Trophoblast cell (in vitro differentiated cells and primary cell): Measurements from ENCODE around the gene OPA3.
"Not testable (repeated sequence)": the region's sequence is repeated elsewhere in the genome, so short reads cannot be mapped to it uniquely, and the experiment has no call there.

ENCODE experiments used
- DNase-seq, 2 donors: peaks; one replicate each; pipeline ENCODE4 v3.0.0-alpha.2; 2016
- H2AFZ ChIP-seq: 2 replicates; pipeline ENCODE4 v1.6.1; 2013; ENCODE audit warnings: low read length, moderate library complexity, mild to moderate bottlenecking; ENCODE audit not compliant: insufficient read depth, poor library complexity
- H2AK5ac ChIP-seq: 2 replicates; pipeline ENCODE4 v1.6.1; 2013; ENCODE audit warnings: mild to moderate bottlenecking, low read length
- H2BK120ac ChIP-seq: 2 replicates; pipeline ENCODE4 v1.6.1; 2013; ENCODE audit warnings: low read length, mild to moderate bottlenecking, moderate library complexity; ENCODE audit not compliant: insufficient read depth, poor library complexity
- H2BK12ac ChIP-seq: 2 replicates; pipeline ENCODE4 v1.6.1; 2013; ENCODE audit warnings: mild to moderate bottlenecking, low read length, moderate library complexity
- H2BK5ac ChIP-seq: 2 replicates; pipeline ENCODE4 v1.6.1; 2013; ENCODE audit warnings: low read length, low read depth, moderate library complexity, mild to moderate bottlenecking; ENCODE audit not compliant: poor library complexity
- H3K14ac ChIP-seq: 2 replicates; pipeline ENCODE4 v1.6.1; 2013; ENCODE audit warnings: mild to moderate bottlenecking, low read length
- H3K18ac ChIP-seq: 2 replicates; pipeline ENCODE4 v1.6.1; 2013; ENCODE audit warnings: mild to moderate bottlenecking, low read length
- H3K23ac ChIP-seq: 2 replicates; pipeline ENCODE4 v1.6.1; 2013; ENCODE audit warnings: low read length
- H3K27ac ChIP-seq: 2 replicates; pipeline ENCODE4 v1.5.1; 2013; ENCODE audit warnings: low read depth, mild to moderate bottlenecking, inconsistent platforms, low read length, moderate library complexity
- H3K27me3 ChIP-seq: 2 replicates; pipeline ENCODE4 v1.6.1; 2013; ENCODE audit warnings: inconsistent platforms, mild to moderate bottlenecking, low read length, moderate library complexity; ENCODE audit not compliant: insufficient read depth
- H3K36me3 ChIP-seq, 2 experiments: 1 replicate in 1 of 2; 2 replicates in 1 of 2; pipeline ENCODE4 v1.6.1; 2013; ENCODE audit warnings: low read length in 2 of 2, mild to moderate bottlenecking in 2 of 2, moderate library complexity in 1 of 2; ENCODE audit not compliant: insufficient read depth in 2 of 2, control insufficient read depth in 1 of 2
- H3K4ac ChIP-seq: 2 replicates; pipeline ENCODE4 v1.6.1; 2013; ENCODE audit warnings: low read depth, mild to moderate bottlenecking, low read length, moderate library complexity
- H3K4me1 ChIP-seq, 2 experiments: 1 replicate in 1 of 2; 2 replicates in 1 of 2; pipeline ENCODE4 v1.6.1; 2013; ENCODE audit warnings: low read length in 2 of 2, mild to moderate bottlenecking in 2 of 2, moderate library complexity in 1 of 2; ENCODE audit not compliant: insufficient read depth in 2 of 2, control insufficient read depth in 1 of 2
- H3K4me2 ChIP-seq: 2 replicates; pipeline ENCODE4 v1.6.1; 2013; ENCODE audit warnings: inconsistent platforms, mild to moderate bottlenecking, low read length, moderate library complexity
- H3K4me3 ChIP-seq: 2 replicates; pipeline ENCODE4 v1.5.1; 2013; ENCODE audit warnings: mild to moderate bottlenecking, low read depth, low read length, inconsistent platforms
- H3K79me1 ChIP-seq: one replicate; pipeline ENCODE4 v1.6.1; 2013; ENCODE audit warnings: low read length
- H3K79me2 ChIP-seq: 2 replicates; pipeline ENCODE4 v1.6.1; 2013; ENCODE audit warnings: low read length, mild to moderate bottlenecking; ENCODE audit not compliant: control insufficient read depth, insufficient read depth, poor library complexity
- H3K9ac ChIP-seq: 2 replicates; pipeline ENCODE4 v1.6.1; 2013; ENCODE audit warnings: mild to moderate bottlenecking, low read length
- H3K9me3 ChIP-seq: 2 replicates; pipeline ENCODE4 v1.6.1; 2013; ENCODE audit warnings: low read depth, mild to moderate bottlenecking, control low read depth, inconsistent platforms, low read length; ENCODE audit not compliant: insufficient read depth
- H4K12ac ChIP-seq: 2 replicates; pipeline ENCODE4 v1.6.1; 2013; ENCODE audit warnings: low read depth, mild to moderate bottlenecking, low read length, moderate library complexity
- H4K8ac ChIP-seq: 2 replicates; pipeline ENCODE4 v1.6.1; 2013; ENCODE audit warnings: low read depth, mild to moderate bottlenecking, low read length, moderate library complexity
- H4K91ac ChIP-seq: one replicate; pipeline ENCODE4 v1.6.1; 2013; ENCODE audit warnings: low read depth, mild to moderate bottlenecking, low read length, moderate library complexity
- WGBS: extraction: QIAGEN DNeasy Blood & Tissue Kit; methylation state at CpG from one replicate; pipeline ENCODE4 v1.1.7; 2013; ENCODE audit warnings: missing lambda C conversion rate; ENCODE audit not compliant: insufficient read length, insufficient coverage; ENCODE audit errors: extremely low coverage; 5-methylcytosine and 5-hydroxymethylcytosine counted together

Gene OPA3

DNA sequence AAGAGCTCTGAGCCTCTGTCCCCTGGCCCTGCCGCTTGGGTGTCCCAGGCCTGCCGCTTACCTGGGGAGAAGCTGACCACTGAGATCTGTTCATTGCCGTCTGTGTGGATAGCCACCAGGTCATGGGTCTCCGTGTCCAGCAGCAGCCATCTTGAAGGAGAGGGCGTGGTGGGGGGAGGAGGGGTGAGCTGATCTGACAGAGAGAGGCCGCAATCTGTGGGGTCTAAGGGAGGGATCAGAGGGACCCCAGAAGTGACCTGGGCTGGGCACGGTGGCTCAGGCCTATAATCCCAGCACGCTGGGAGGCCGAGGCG lies 32.1 kb upstream of the OPA3 start:
- H4K8ac ChIP-seq = peak overlapping the region; percentile 12
- peak overlapping the region; percentile 41 for H3K4me3 ChIP-seq
- no peaks in the 10 kb centered on the region for H3K79me2 ChIP-seq
- peak overlapping the region; percentile 60 for H3K4me2 ChIP-seq
- DNase-seq = no peak
- no peak overlapping the region for H2BK12ac ChIP-seq
- no peak overlapping the region for H3K18ac ChIP-seq
- no peak overlapping the region for H2AK5ac ChIP-seq
- H4K12ac ChIP-seq = no peak overlapping the region
- no peak overlapping the region for H3K23ac ChIP-seq
- H3K27me3 ChIP-seq = no peaks in the 10 kb centered on the region
- no peak overlapping the region for H4K91ac ChIP-seq
- H3K27ac ChIP-seq = no peak overlapping the region
- H2BK5ac ChIP-seq = no peak overlapping the region
- no peak overlapping the region for H2BK120ac ChIP-seq
- no peak overlapping the region for H3K9ac ChIP-seq
- peaks cover 2% of the 10 kb centered on the region for H3K9me3 ChIP-seq
- H3K36me3 ChIP-seq = peaks cover 42 to 48% of the 10 kb centered on the region in 2 experiments
- H2AFZ ChIP-seq = no peak overlapping the region
- peaks cover 0 to 8% of the 10 kb centered on the region in 2 experiments for H3K4me1 ChIP-seq
- H3K4ac ChIP-seq = no peak overlapping the region
- no CpG with 5 or more reads among the region's 10 CpGs for whole genome bisulfite sequencing
- H3K79me1 ChIP-seq = no peaks in the 10 kb centered on the region
- no peak overlapping the region for H3K14ac ChIP-seq

DNA sequence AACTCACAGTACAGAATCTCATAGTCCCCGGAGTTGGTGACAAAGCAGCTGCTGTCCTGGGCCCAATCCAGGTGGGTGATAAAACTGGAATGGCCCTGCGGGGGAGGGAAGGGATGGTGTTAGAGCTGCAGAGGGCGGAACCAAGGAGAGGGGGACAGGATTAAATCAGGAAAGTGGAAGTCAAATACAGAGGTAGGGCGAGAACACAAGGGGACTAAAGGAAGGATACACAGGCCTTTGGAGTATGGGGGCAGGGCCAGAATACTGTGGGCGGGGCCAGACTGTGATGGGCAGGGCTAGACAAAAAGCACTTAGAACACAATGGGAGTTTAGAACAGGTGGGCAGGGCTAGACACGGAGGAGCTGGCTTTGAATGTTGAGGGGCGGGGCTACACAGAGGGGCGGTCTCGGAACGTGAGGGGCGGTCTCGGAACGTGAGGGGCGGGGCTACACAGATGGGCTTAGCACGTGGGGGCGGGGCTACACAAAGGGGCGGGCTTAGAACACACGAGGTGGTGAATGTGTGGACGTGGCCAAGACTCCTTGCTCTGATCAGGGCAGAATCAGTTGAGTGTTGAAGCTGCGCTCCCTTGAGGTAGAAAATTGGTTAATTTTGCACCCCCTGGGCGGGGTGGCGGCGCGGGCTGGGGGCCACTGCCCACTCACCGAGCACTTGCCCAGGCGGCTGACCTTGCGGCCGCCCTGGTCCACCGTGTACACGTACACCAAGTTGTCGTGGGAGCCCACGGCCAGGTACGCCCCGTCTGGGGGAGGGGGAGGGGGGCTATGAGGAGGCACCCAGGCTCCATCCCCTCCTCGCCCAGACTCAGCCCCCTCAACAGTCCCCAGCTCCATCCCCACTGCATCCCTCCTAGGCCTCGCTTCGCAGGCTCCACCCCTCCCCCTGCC lies 31.4 kb upstream of the OPA3 start:
- Histone ChIP-seq H2BK12ac (no peak overlapping the region), H3K14ac (peak overlapping the region; percentile 33), H2BK5ac (no peak overlapping the region), H3K4ac (no peak overlapping the region), H3K18ac (no peak overlapping the region), H3K23ac (no peak overlapping the region), H3K9me3 (peaks cover 2% of the 10 kb centered on the region), H2BK120ac (no peak overlapping the region), H3K79me1 (no peaks in the 10 kb centered on the region), H4K8ac (peak overlapping the region; percentile 82), H3K27ac (peak overlapping the region; percentile 53), H3K9ac (no peak overlapping the region), H3K4me1 (peaks cover 0 to 8% of the 10 kb centered on the region in 2 experiments), H2AFZ (peak overlapping the region; percentile 7), H4K12ac (no peak overlapping the region), H3K36me3 (peaks cover 38 to 43% of the 10 kb centered on the region in 2 experiments), H4K91ac (no peak overlapping the region), H3K4me3 (peak overlapping the region; percentile 41), H3K27me3 (no peaks in the 10 kb centered on the region), H2AK5ac (no peak overlapping the region), H3K79me2 (no peaks in the 10 kb centered on the region), H3K4me2 (peak overlapping the region; percentile 60)
- WGBS = no CpG with 5 or more reads among the region's 37 CpGs
- DNase-seq = peak; percentile 90 to 93

DNA sequence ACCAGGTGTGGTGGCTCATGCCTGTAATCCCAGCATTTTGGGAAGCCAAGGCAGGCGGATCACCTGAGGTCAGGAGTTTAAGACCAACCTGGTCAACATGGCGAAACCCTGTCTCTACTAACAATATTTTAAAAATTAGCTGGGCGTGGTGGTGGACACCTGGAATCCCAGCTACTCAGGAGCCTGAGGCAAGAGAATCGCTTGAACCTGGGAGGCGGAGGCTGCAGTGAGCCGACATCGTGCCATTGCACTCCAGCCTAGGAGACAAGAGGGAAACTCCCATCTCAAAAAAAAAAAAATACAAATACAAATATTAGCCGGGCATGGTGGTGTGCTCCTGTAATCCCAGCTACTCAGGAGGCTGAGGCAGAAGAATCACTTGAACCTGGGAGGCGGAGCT lies 30.5 kb upstream of the OPA3 start:
- not testable (repeated sequence) for H3K14ac ChIP-seq, H4K8ac ChIP-seq, H3K27ac ChIP-seq, H3K27me3 ChIP-seq, H3K9ac ChIP-seq, H4K12ac ChIP-seq, H4K91ac ChIP-seq, H3K79me1 ChIP-seq, H3K18ac ChIP-seq, H3K79me2 ChIP-seq, H3K9me3 ChIP-seq, H2AFZ ChIP-seq, H3K4ac ChIP-seq, H3K4me3 ChIP-seq, H2BK5ac ChIP-seq, H3K4me1 ChIP-seq, H2BK120ac ChIP-seq, H3K23ac ChIP-seq, H2AK5ac ChIP-seq, H3K4me2 ChIP-seq, H2BK12ac ChIP-seq
- DNase-seq = peak; percentile 79
- peaks cover 35 to 38% of the 10 kb centered on the region in 2 experiments for H3K36me3 ChIP-seq
- WGBS = no CpG with 5 or more reads among the region's 9 CpGs

DNA sequence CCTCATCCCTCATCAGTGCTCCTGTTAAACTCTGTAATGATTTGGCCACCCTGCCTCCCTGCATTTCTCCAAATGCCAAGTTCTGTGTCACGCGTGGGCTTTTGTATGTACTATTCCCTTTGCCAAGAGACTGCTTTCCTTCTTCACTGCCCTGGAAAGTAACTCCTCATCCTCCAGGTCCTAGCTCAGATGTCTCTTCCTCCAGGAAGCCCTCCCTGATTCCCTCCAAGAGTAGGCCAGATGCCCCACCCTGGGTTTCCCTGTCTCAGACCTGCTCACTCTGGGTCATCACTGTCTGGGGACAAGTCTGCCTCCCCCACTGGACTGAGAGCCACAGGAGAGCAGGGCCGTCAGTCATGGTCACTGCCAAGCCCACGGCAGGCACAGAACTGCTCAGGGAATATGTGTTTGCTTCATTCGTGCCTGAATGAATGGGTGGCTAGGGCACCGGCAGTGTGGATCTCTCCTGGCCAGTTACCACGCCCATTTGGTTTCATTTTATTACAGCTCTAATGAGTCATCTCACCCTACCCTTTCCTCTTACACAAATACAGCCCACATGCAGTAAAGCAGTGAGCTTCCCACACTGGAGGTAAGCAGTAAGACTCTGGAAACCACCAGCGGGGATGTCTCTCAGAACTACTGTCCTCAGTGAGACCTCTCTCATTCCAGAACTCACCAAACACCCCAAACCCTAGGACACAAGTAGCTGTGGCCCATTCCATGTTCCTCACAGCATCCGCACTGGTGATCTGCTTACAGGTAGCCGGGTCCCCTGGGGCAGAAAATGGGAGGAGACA lies 29.5 kb upstream of the OPA3 start:
- no peak overlapping the region for H3K18ac ChIP-seq
- peak overlapping the region; percentile 5 for H3K23ac ChIP-seq
- H3K14ac ChIP-seq = no peak overlapping the region
- H4K12ac ChIP-seq = no peak overlapping the region
- no peak overlapping the region for H3K4me3 ChIP-seq
- H3K36me3 ChIP-seq = peaks cover 36% of the 10 kb centered on the region in 2 experiments
- peaks cover 4% of the 10 kb centered on the region for H3K9me3 ChIP-seq
- no CpG with 5 or more reads among the region's 10 CpGs for WGBS
- no peak overlapping the region for H2BK12ac ChIP-seq
- H3K79me1 ChIP-seq = no peaks in the 10 kb centered on the region
- DNase-seq = peak; percentile 85 to 87
- no peak overlapping the region for H4K8ac ChIP-seq
- H2BK120ac ChIP-seq = no peak overlapping the region
- H2BK5ac ChIP-seq = no peak overlapping the region
- H4K91ac ChIP-seq = no peak overlapping the region
- no peaks in the 10 kb centered on the region for H3K27me3 ChIP-seq
- H3K9ac ChIP-seq = no peak overlapping the region
- H3K79me2 ChIP-seq = no peaks in the 10 kb centered on the region
- no peak overlapping the region for H3K27ac ChIP-seq
- H3K4ac ChIP-seq = no peak overlapping the region
- no peak overlapping the region for H2AK5ac ChIP-seq
- no peak overlapping the region for H2AFZ ChIP-seq
- no peak overlapping the region for H3K4me2 ChIP-seq
- peaks cover 0 to 8% of the 10 kb centered on the region in 2 experiments for H3K4me1 ChIP-seq
